H1 (cell line): Measurements from ENCODE around the gene SLC4A1. TPM values are rescaled to one million over a fixed set of nuclear protein-coding genes. Genes with fewer than 3 reads are reported as not detected.

ENCODE experiments used
- CTCF ChIA-PET: fragments of 300-600 bp; sonication (Branson Sonifier 250); formaldehyde crosslinking; loops from one replicate; lab custom pipeline; 2021; ENCODE audit not compliant: partially characterized antibody; lab: Charles Lee
- POLR2A ChIA-PET: fragments of 300-600 bp; sonication (Branson Sonifier 250); formaldehyde crosslinking; loops from one replicate; lab custom pipeline; 2021; ENCODE audit warnings: inconsistent platforms; ENCODE audit not compliant: partially characterized antibody; lab: Charles Lee
- DNase-seq, 2 experiments: peaks; one replicate each; pipeline versions ENCODE4 v3.0.0 to v3.0.0-alpha.2; 2010 to 2022; ENCODE audit warnings: low spot score in 2 of 2, low read depth in 1 of 2, mixed read lengths in 1 of 2
- FAIRE-seq: peaks from 2 replicates; lab custom pipeline; 2011; peaks lifted over from hg19 to GRCh38; lab: Jason Lieb, UNC
- H2AFZ ChIP-seq: 2 replicates; pipeline ENCODE4 v1.8.1; 2012; ENCODE audit warnings: low read length, inconsistent platforms
- H2AK5ac ChIP-seq: 2 replicates; pipeline ENCODE4 v1.6.1; 2013; ENCODE audit warnings: low read depth, low read length
- H2BK120ac ChIP-seq: replicated peaks from 2 replicates; pipeline ENCODE3; 2013; ENCODE audit warnings: low read depth, low read length, inconsistent platforms
- H2BK12ac ChIP-seq: 2 replicates; pipeline ENCODE4 v1.6.1; 2013; ENCODE audit warnings: low read depth, low read length
- H2BK15ac ChIP-seq: 2 replicates; pipeline ENCODE4 v1.6.1; 2013; ENCODE audit warnings: low read length
- H2BK20ac ChIP-seq: 2 replicates; pipeline ENCODE4 v1.6.1; 2013; ENCODE audit warnings: low read length
- H2BK5ac ChIP-seq: 2 replicates; pipeline ENCODE4 v1.6.1; 2013; ENCODE audit warnings: low read depth, low read length
- H3K14ac ChIP-seq: 2 replicates; pipeline ENCODE4 v1.6.1; 2013; ENCODE audit warnings: inconsistent platforms; ENCODE audit not compliant: insufficient read length
- H3K18ac ChIP-seq: 2 replicates; pipeline ENCODE4 v1.6.1; 2013; ENCODE audit warnings: low read length; ENCODE audit errors: extremely low read depth
- H3K23ac ChIP-seq: 2 replicates; pipeline ENCODE4 v1.6.1; 2013; ENCODE audit warnings: inconsistent platforms; ENCODE audit not compliant: insufficient read length
- H3K23me2 ChIP-seq: 2 replicates; pipeline ENCODE4 v1.6.1; 2013; ENCODE audit warnings: low read depth, low read length
- H3K27ac ChIP-seq: 2 replicates; pipeline ENCODE4 v1.6.1; 2011; ENCODE audit warnings: low read depth, low read length, inconsistent platforms
- H3K27me3 ChIP-seq, 4 experiments: replicated peaks in 1 of 4; 1 replicate in 1 of 4; 2 replicates in 3 of 4; pipeline versions ENCODE4 v1.6.1 to v1.8.1; 2011 to 2013; ENCODE audit warnings: low read length in 3 of 4, mild to moderate bottlenecking in 3 of 4, inconsistent platforms in 2 of 4, mixed read lengths in 2 of 4, moderate library complexity in 1 of 4; ENCODE audit not compliant: control insufficient read depth in 3 of 4, insufficient read depth in 3 of 4; ENCODE audit errors: extremely low read depth in 1 of 4
- H3K36me3 ChIP-seq, 4 experiments: 2 replicates each; pipeline versions ENCODE4 v1.6.1 to v1.8.1; 2011 to 2013; ENCODE audit warnings: mild to moderate bottlenecking in 4 of 4, low read length in 3 of 4, moderate library complexity in 2 of 4, control low read depth in 1 of 4, inconsistent platforms in 1 of 4; ENCODE audit not compliant: insufficient read depth in 4 of 4, control insufficient read depth in 2 of 4
- H3K4ac ChIP-seq: replicated peaks from 2 replicates; pipeline ENCODE3; 2013; ENCODE audit warnings: low read length, low read depth, mixed read lengths, inconsistent platforms; ENCODE audit not compliant: insufficient read length
- H3K4me1 ChIP-seq, 4 experiments: replicated peaks in 1 of 4; 1 replicate in 1 of 4; 2 replicates in 3 of 4; pipeline versions ENCODE4 v1.6.1 to v1.8.1; 2011 to 2013; ENCODE audit warnings: low read length in 3 of 4, inconsistent platforms in 2 of 4, mixed read lengths in 1 of 4; ENCODE audit not compliant: insufficient read depth in 4 of 4, control insufficient read depth in 3 of 4
- H3K4me2 ChIP-seq, 2 experiments: 2 replicates each; pipeline versions ENCODE4 v1.6.1 to v1.8.1; 2011 to 2013; ENCODE audit warnings: low read depth in 2 of 2, low read length in 2 of 2, control low read depth in 1 of 2, inconsistent platforms in 1 of 2, mild to moderate bottlenecking in 1 of 2; ENCODE audit not compliant: insufficient read depth in 1 of 2
- H3K4me3 ChIP-seq, 4 experiments: fragments of 200-600, 300-600 bp in 1 of 4; sonication (generic), shearing (Covaris generic), sonication (Bioruptor Twin) in 1 of 4; 2 replicates each; pipeline versions ENCODE4 v1.5.1 to v1.8.1; 2011 to 2016; ENCODE audit warnings: low read length in 4 of 4, low read depth in 3 of 4, control low read depth in 2 of 4, inconsistent platforms in 2 of 4, mild to moderate bottlenecking in 2 of 4, mixed read lengths in 1 of 4, moderate library complexity in 1 of 4; ENCODE audit not compliant: insufficient read depth in 2 of 4; ENCODE audit errors: extremely low read depth in 1 of 4
- H3K56ac ChIP-seq: replicated peaks from 2 replicates; pipeline ENCODE3; 2013; ENCODE audit warnings: low read depth, mild to moderate bottlenecking, mixed read lengths, low read length, inconsistent platforms; ENCODE audit not compliant: insufficient read length
- H3K79me1 ChIP-seq: 2 replicates; pipeline ENCODE4 v1.6.1; 2013; ENCODE audit warnings: low read depth, low read length, control low read depth
- H3K79me2 ChIP-seq, 2 experiments: 2 replicates each; pipeline versions ENCODE4 v1.6.1 to v1.8.1; 2012 to 2013; ENCODE audit warnings: low read length in 2 of 2, mild to moderate bottlenecking in 2 of 2, inconsistent platforms in 1 of 2; ENCODE audit not compliant: insufficient read depth in 2 of 2, control insufficient read depth in 1 of 2
- H3K9ac ChIP-seq, 4 experiments: replicated peaks in 1 of 4; 1 replicate in 1 of 4; 2 replicates in 3 of 4; pipeline versions ENCODE4 v1.6.1 to v1.8.1; 2011 to 2013; ENCODE audit warnings: low read depth in 3 of 4, low read length in 3 of 4, control low read depth in 2 of 4, mild to moderate bottlenecking in 2 of 4, moderate library complexity in 2 of 4, inconsistent platforms in 1 of 4; ENCODE audit errors: extremely low read depth in 1 of 4
- H3K9me3 ChIP-seq, 2 experiments: 2 replicates each; pipeline versions ENCODE4 v1.6.1 to v1.8.1; 2012 to 2013; ENCODE audit warnings: mild to moderate bottlenecking in 2 of 2, moderate library complexity in 2 of 2, control low read depth in 1 of 2, inconsistent platforms in 1 of 2, low read depth in 1 of 2, low read length in 1 of 2, mixed read lengths in 1 of 2; ENCODE audit not compliant: insufficient read depth in 2 of 2
- H4K20me1 ChIP-seq, 2 experiments: replicated peaks in 1 of 2; 2 replicates each; pipeline versions ENCODE3 to v1.8.1; 2011 to 2013; ENCODE audit warnings: inconsistent platforms in 2 of 2, low read length in 2 of 2, mild to moderate bottlenecking in 1 of 2; ENCODE audit not compliant: insufficient read depth in 2 of 2, control insufficient read depth in 1 of 2
- H4K5ac ChIP-seq: 2 replicates; pipeline ENCODE4 v1.6.1; 2013; ENCODE audit warnings: low read length, low read depth, mixed read lengths, inconsistent platforms; ENCODE audit not compliant: insufficient read length
- H4K8ac ChIP-seq: 2 replicates; pipeline ENCODE4 v1.8.0; 2013; ENCODE audit warnings: mild to moderate bottlenecking, moderate library complexity, low read length, inconsistent platforms; ENCODE audit not compliant: insufficient read depth; ENCODE audit errors: extremely low read depth
- H4K91ac ChIP-seq: replicated peaks from 2 replicates; pipeline ENCODE3; 2013; ENCODE audit warnings: low read length, mixed read lengths, inconsistent platforms; ENCODE audit not compliant: insufficient read length
- BACH1 ChIP-seq: IDR thresholded peaks from 2 replicates; pipeline ENCODE4 v1.6.1; 2012; ENCODE audit warnings: low read length, improper control_type of control experiment
- CREB1 ChIP-seq: IDR thresholded peaks from 2 replicates; pipeline ENCODE4 v1.6.1; 2012; ENCODE audit warnings: inconsistent platforms
- CTBP2 ChIP-seq: IDR thresholded peaks from 2 replicates; pipeline ENCODE4 v1.7.0; 2011; ENCODE audit warnings: borderline replicate concordance, mild to moderate bottlenecking, moderate library complexity, mixed read lengths, low read length; ENCODE audit not compliant: insufficient read depth, insufficient read length
- EP300 ChIP-seq, 2 experiments: IDR thresholded peaks; 1 replicate in 1 of 2; 2 replicates in 1 of 2; pipeline ENCODE4 v1.6.1; 2011 to 2012; ENCODE audit warnings: low read depth in 2 of 2, low read length in 2 of 2, mild to moderate bottlenecking in 2 of 2, borderline replicate concordance in 1 of 2, inconsistent platforms in 1 of 2, moderate library complexity in 1 of 2
- EZH2 ChIP-seq: fragments of 200-600 bp; sonication (generic); IDR thresholded peaks from 2 replicates; pipeline ENCODE4 v1.7.1; 2012; ENCODE audit warnings: low read depth, mild to moderate bottlenecking, moderate library complexity, low read length, inconsistent platforms; ENCODE audit not compliant: severe bottlenecking
- FOSL1 ChIP-seq: IDR thresholded peaks from 2 replicates; pipeline ENCODE4 v1.6.1; 2011; ENCODE audit warnings: mild to moderate bottlenecking, low read depth, low read length, moderate library complexity; ENCODE audit not compliant: insufficient read depth
- MAFK ChIP-seq: IDR thresholded peaks from 2 replicates; pipeline ENCODE4 v1.6.1; 2012; ENCODE audit warnings: low read depth, mild to moderate bottlenecking, improper control_type of control experiment, low read length
- RAD21 ChIP-seq, 2 experiments: IDR thresholded peaks in 1 of 2; conservative IDR thresholded peaks in 1 of 2; 2 replicates each; pipeline ENCODE4 v1.6.1; 2011; ENCODE audit warnings: low read depth in 2 of 2, low read length in 2 of 2, improper control_type of control experiment in 1 of 2, inconsistent platforms in 1 of 2, mild to moderate bottlenecking in 1 of 2, moderate library complexity in 1 of 2
- TAF7 ChIP-seq: optimal IDR thresholded peaks from 2 replicates; pipeline ENCODE3; 2011; ENCODE audit warnings: low read depth, mild to moderate bottlenecking, inconsistent platforms, low read length, moderate library complexity, borderline replicate concordance
- WGBS, 2 experiments: shearing (Covaris generic) in 1 of 2; methylation state at CpG; one replicate each; pipeline versions ENCODE4 v1.1.6 to v1.1.7; 2013 to 2015; ENCODE audit warnings: low lambda C conversion rate in 2 of 2, mixed read lengths in 2 of 2, inconsistent platforms in 1 of 2, low coverage in 1 of 2, missing lambda C conversion rate in 1 of 2; ENCODE audit not compliant: insufficient replicate concordance in 2 of 2, insufficient coverage in 1 of 2, insufficient read length in 1 of 2; ENCODE audit errors: extremely low coverage in 1 of 2, missing lambda C conversion rate in 1 of 2; 5-methylcytosine and 5-hydroxymethylcytosine counted together
- polyA plus RNA-seq, 7 experiments: library from polyadenylated mRNA; depleted of rRNA in 3 of 7; stranded (reverse) in 5 of 7; unstranded in 2 of 7; fragments of >200 nt in 5 of 7; fragments of 200-250 nt in 2 of 7; gene quantifications; 1 replicate in 5 of 7; 2 replicates in 1 of 7; 4 replicates in 1 of 7; pipeline versions ENCODE4 v1.2.1 to v1.2.3, GENCODE V29; 2011 to 2013; ENCODE audit warnings: missing spikeins in 2 of 7, mixed read lengths in 2 of 7
- total RNA-seq: library from RNA; stranded (reverse); fragmentation: NEBNext Ultra II Directional; extraction: Animal tissue kit (Norgen Biotek cat#: 25700); gene quantifications from 2 replicates; pipeline ENCODE4 v1.2.1, GENCODE V29; 2021
- TF ChIP-seq, protein P1 (sequence below): IDR thresholded peaks from 2 replicates; pipeline ENCODE4 v1.6.1; 2011; ENCODE audit warnings: low read length, improper control_type of control experiment

The SLC4A1 gene
- total and polyA plus RNA-seq, 2 of the 8 experiments (the other 6 are each of a cell fraction or from before 2014, with no cell fraction given), result 0.08 TPM; not detected in 1

DNA sequence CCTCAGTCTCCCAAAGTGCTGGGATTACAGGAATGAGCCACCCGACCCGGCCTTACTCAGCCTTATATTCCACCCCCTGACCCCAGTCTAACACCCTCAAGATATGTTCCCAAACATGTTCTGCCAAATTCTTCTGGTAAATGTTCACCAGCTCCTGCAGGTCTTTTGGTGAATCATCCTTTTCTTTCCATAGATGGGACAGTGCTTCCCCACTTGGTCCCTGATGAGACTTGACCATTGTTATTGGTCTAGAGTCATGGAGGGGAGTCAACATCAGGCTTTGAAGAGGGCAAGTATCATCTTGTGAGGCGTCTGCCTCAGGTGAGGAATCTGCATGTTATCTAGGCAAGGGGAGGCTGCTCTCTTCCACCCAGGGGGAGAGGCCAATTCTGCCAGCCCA lies 30.0 kb upstream of the SLC4A1 start:
- Histone ChIP-seq H3K9ac (no peak overlapping the region), H3K79me2 (no peaks in the 10 kb centered on the region), H2AK5ac (no peak overlapping the region), H3K4me2 (no peak overlapping the region), H2BK5ac (no peak overlapping the region), H4K20me1 (no peaks in the 10 kb centered on the region), H4K5ac (no peak overlapping the region), H2BK120ac (no peak overlapping the region), H3K27me3 (no peaks in the 10 kb centered on the region), H3K23ac (no peak overlapping the region), H2BK15ac (0 out of 2 replicates have a peak overlapping the region, but pooled peaks have one; percentile 1), H3K14ac (no peak overlapping the region), H3K56ac (no peak overlapping the region), H2BK20ac (no peak overlapping the region), H3K79me1 (no peaks in the 10 kb centered on the region), H2BK12ac (no peak overlapping the region), H3K18ac (no peak overlapping the region), H4K91ac (no peak overlapping the region), H3K4me1 (no peaks in the 10 kb centered on the region), H3K23me2 (no peaks in the 10 kb centered on the region), H3K4ac (no peak overlapping the region), H3K9me3 (no peaks in the 10 kb centered on the region), H3K36me3 (no peaks in the 10 kb centered on the region), H2AFZ (no peak overlapping the region), H3K27ac (no peak overlapping the region), H4K8ac (no peak overlapping the region; the same call in 1 of the 2 replicates), H3K4me3 (no peak overlapping the region)
- 78% methylated on average over 3 of the region's 3 CpGs; no CpG with 5 or more reads in 1 of the 2 experiments for WGBS, 2 experiments
- POLR2A ChIA-PET, result interaction anchor here (0.6 to 1.6 kb wide), 2 partner anchors 13 to 380 kb away, joined by 3 read pairs; no protein-coding TSS in a partner anchor
- TF ChIP-seq, protein P1, sequence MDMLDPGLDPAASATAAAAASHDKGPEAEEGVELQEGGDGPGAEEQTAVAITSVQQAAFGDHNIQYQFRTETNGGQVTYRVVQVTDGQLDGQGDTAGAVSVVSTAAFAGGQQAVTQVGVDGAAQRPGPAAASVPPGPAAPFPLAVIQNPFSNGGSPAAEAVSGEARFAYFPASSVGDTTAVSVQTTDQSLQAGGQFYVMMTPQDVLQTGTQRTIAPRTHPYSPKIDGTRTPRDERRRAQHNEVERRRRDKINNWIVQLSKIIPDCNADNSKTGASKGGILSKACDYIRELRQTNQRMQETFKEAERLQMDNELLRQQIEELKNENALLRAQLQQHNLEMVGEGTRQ, result no peak
- TF ChIP-seq EP300 (IDR thresholded peaks at IDR 0.05; ENCODE audit: borderline replicate concordance in 1 of 2, low read depth in 2 of 2, low read length in 2 of 2), result no peak
- no peak for TF ChIP-seq TAF7
- TF ChIP-seq BACH1, result no peak
- TF ChIP-seq CREB1, result no peak
- TF ChIP-seq EZH2, result no peak
- no peak for TF ChIP-seq CTBP2
- TF ChIP-seq MAFK, result no peak
- no peak for TF ChIP-seq FOSL1
- TF ChIP-seq RAD21 (IDR thresholded peaks at IDR 0.05 in 1 of 2, conservative IDR thresholded peaks at IDR 0.05 in 1 of 2; ENCODE audit: low read depth in 2 of 2, low read length in 2 of 2), result no peak
- CTCF ChIA-PET, result interaction anchor here (1.2 kb wide), 1 partner anchor 37 kb away, joined by 7 read pairs; no protein-coding TSS in a partner anchor
- no peak for FAIRE-seq
- no peak for DNase-seq
